Adipocyte (in vitro differentiated cells): ENCODE results near the gene MTLN.
"Not testable (repeated sequence)": the region's sequence is repeated elsewhere in the genome, so short reads cannot be mapped to it uniquely, and the experiment has no call there.

ENCODE experiments used
- DNase-seq: peaks from one replicate; pipeline ENCODE4 v3.0.0-alpha.2; 2015; ENCODE audit warnings: low read depth
- H3K27me3 ChIP-seq: replicated peaks from 2 replicates; pipeline ENCODE4 v1.7.0; 2013; ENCODE audit warnings: mild to moderate bottlenecking, low read length, moderate library complexity; ENCODE audit not compliant: control insufficient read depth, insufficient read depth
- H3K36me3 ChIP-seq: 2 replicates; pipeline ENCODE4 v1.7.0; 2013; ENCODE audit warnings: low read length, mild to moderate bottlenecking, moderate library complexity; ENCODE audit not compliant: control insufficient read depth, insufficient read depth, severe bottlenecking
- H3K4me1 ChIP-seq: 2 replicates; pipeline ENCODE4 v1.7.0; 2013; ENCODE audit warnings: mild to moderate bottlenecking, low read length, moderate library complexity; ENCODE audit not compliant: control insufficient read depth, insufficient read depth
- H3K4me3 ChIP-seq: 2 replicates; pipeline ENCODE4 v1.7.0; 2013; ENCODE audit warnings: mild to moderate bottlenecking, low read length, moderate library complexity
- H3K9ac ChIP-seq: 2 replicates; pipeline ENCODE4 v1.7.0; 2013; ENCODE audit warnings: mild to moderate bottlenecking, low read length, moderate library complexity
- H3K9me3 ChIP-seq: 2 replicates; pipeline ENCODE4 v1.7.0; 2013; ENCODE audit warnings: mild to moderate bottlenecking, low read length, moderate library complexity; ENCODE audit not compliant: control insufficient read depth

Gene MTLN

DNA sequence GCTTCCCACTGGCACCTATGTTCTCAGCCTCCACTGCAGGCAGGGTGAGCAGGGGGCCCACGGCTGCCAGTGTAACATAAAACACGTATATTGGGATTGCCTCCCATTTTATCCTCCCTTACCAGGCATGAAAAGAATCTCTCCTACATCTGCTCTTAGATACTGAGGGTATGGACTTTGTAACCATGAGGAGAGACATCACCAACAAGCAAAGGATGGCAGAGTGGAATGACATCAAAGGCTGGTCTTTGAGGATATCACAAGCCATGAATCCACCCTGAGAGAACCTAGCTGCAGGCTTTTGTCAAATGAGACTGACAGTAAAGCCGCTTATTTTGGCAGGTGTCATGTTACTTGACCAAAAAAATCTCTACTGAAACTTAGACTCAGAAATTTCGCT is 14.9 kb downstream of the MTLN start:
- Histone ChIP-seq H3K9me3 (no peaks in the 10 kb centered on the region), H3K27me3 (no peaks in the 10 kb centered on the region), H3K9ac (no peak overlapping the region), H3K4me1 (no peaks in the 10 kb centered on the region), H3K36me3 (no peaks in the 10 kb centered on the region), H3K4me3 (no peak overlapping the region)
- DNase-seq = no peak

DNA sequence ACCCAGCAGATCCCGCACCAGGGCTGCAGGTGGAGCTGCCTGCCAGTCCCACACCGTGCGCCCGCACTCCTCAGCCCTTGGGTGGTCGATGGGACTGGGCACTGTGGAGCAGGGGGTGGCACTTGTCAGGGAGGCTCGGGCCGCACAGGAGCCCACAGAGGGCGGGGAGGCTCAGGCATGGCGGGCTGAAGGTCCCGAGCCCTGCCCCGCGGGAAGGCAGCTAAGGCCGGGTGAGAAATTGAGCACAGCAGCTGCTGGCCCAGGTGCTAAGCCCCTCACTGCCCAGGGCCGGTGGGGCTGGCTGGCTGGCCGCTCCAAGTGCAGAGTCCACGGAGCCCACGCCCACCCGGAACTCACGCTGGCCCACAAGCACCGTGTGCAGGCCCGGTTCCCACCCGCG is 22.2 kb downstream of the MTLN start:
- not testable (repeated sequence) for H3K4me3 ChIP-seq, H3K36me3 ChIP-seq, H3K9ac ChIP-seq, DNase-seq, H3K9me3 ChIP-seq, H3K27me3 ChIP-seq, H3K4me1 ChIP-seq

- Histone ChIP-seq H3K9me3 (peaks cover 13% of the 10 kb centered on the region), H3K4me1 (no peaks in the 10 kb centered on the region), H3K9ac (no peak overlapping the region), H3K4me3 (no peak overlapping the region), H3K27me3 (no peaks in the 10 kb centered on the region), H3K36me3 (no peaks in the 10 kb centered on the region)
- DNase-seq = no peak
Measured at GRCh38 chr2:110182449-110182848, 29.9 kb downstream of the MTLN start.

DNA sequence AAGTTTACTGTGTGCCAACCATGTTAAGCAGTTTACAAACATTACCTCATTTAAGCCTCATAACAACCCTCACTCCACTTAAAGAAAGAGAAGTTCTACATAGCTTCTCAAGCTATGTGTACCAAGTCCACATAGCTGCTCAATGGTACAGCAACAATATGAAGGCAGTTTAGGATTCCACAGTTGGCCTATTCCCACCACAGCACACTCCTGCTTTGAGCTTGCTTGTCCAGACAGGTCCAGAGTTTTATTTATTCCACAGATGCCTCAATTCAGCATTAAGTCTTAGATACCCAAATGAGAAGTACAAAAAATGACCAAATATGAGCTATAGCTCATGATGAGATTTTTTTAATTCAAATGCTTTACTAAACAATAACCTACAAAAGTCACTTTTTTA is 32.3 kb downstream of the MTLN start:
- H3K9me3 ChIP-seq = peaks cover 13% of the 10 kb centered on the region
- no peak overlapping the region for H3K9ac ChIP-seq
- no peak for DNase-seq
- H3K4me1 ChIP-seq = no peaks in the 10 kb centered on the region
- H3K36me3 ChIP-seq = no peaks in the 10 kb centered on the region
- H3K27me3 ChIP-seq = no peaks in the 10 kb centered on the region
- no peak overlapping the region for H3K4me3 ChIP-seq

- Histone ChIP-seq H3K4me1 (no peaks in the 10 kb centered on the region), H3K4me3 (no peak overlapping the region), H3K36me3 (no peaks in the 10 kb centered on the region), H3K27me3 (no peaks in the 10 kb centered on the region), H3K9ac (no peak overlapping the region), H3K9me3 (no peaks in the 10 kb centered on the region)
- peak; percentile 55 for DNase-seq
Measured at GRCh38 chr2:110173523-110173922, 38.8 kb downstream of the MTLN start.

GRCh38 chr2:110172506-110172905 is 39.8 kb downstream of the MTLN start:
- Histone ChIP-seq H3K9me3 (no peaks in the 10 kb centered on the region), H3K4me1 (no peaks in the 10 kb centered on the region), H3K27me3 (no peaks in the 10 kb centered on the region), H3K4me3 (no peak overlapping the region), H3K36me3 (no peaks in the 10 kb centered on the region), H3K9ac (no peak overlapping the region)
- DNase-seq = no peak

DNA sequence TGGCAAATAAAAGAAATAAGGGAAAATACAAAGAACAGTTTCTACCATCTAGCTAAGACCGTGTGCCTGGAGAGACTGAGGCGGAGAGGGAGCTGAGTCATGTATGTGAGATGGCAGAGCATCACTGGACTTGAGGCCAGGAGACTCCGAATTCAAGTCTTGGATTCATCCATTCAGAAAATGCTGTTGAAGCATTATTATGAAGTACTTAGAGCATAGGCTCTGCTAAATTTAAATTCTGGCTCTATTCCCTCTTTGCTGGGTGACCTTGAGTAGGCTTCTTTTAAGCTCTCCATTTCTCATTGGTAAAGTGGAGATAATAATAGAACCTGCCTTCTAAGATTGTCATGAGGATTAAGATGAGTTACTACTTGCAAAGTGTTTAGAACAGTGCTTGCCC is 42.2 kb downstream of the MTLN start:
- H3K4me1 ChIP-seq = peaks cover 10% of the 10 kb centered on the region
- no peak for DNase-seq
- H3K27me3 ChIP-seq = no peaks in the 10 kb centered on the region
- no peaks in the 10 kb centered on the region for H3K36me3 ChIP-seq
- H3K9me3 ChIP-seq = no peaks in the 10 kb centered on the region
- H3K4me3 ChIP-seq = no peak overlapping the region
- H3K9ac ChIP-seq = no peak overlapping the region

GRCh38 chr2:110167326-110168000 is 44.9 kb downstream of the MTLN start:
- no peaks in the 10 kb centered on the region for H3K27me3 ChIP-seq
- H3K36me3 ChIP-seq = no peaks in the 10 kb centered on the region
- no peak for DNase-seq
- H3K4me1 ChIP-seq = peaks cover 10% of the 10 kb centered on the region
- H3K9me3 ChIP-seq = no peaks in the 10 kb centered on the region
- H3K9ac ChIP-seq = no peak overlapping the region
- no peak overlapping the region for H3K4me3 ChIP-seq

- no peak overlapping the region for H3K4me3 ChIP-seq
- no peaks in the 10 kb centered on the region for H3K9me3 ChIP-seq
- no peak overlapping the region for H3K9ac ChIP-seq
- no peaks in the 10 kb centered on the region for H3K36me3 ChIP-seq
- DNase-seq = peak; percentile 4
- H3K4me1 ChIP-seq = peaks cover 10% of the 10 kb centered on the region
- H3K27me3 ChIP-seq = no peaks in the 10 kb centered on the region
Measured at GRCh38 chr2:110166266-110166665, 46.1 kb downstream of the MTLN start.
